SK-N-SH treated with all-trans-retinoic acid at 6 μM for 48 hours (cell line): ENCODE data around the gene RAB5B.

Experiments used
- ATAC-seq: fragments of 200-7000 bp; cut with Tn5 transposase; 3 replicates; pipeline ENCODE4 v1.9.1; 2020; ENCODE audit warnings: mild to moderate bottlenecking, moderate library complexity
- ARNTL ChIP-seq: fragments of 450-650 bp; formaldehyde crosslinking; IDR thresholded peaks from 2 replicates; pipeline ENCODE4 v1.5.0; 2020; ENCODE audit warnings: low read depth, mild to moderate bottlenecking, moderate library complexity, borderline replicate concordance
- BACH2 ChIP-seq: fragments of 250-450 bp; sonication (Bioruptor Pico); IDR thresholded peaks from 2 replicates; pipeline ENCODE4 v1.9.0; 2021; ENCODE audit warnings: mild to moderate bottlenecking, borderline replicate concordance
- CSDC2 ChIP-seq: fragments of 250-450 bp; sonication (Bioruptor Pico); IDR thresholded peaks from 2 replicates; pipeline ENCODE4 v1.5.0; 2020; ENCODE audit warnings: mild to moderate bottlenecking, moderate library complexity
- ESRRG ChIP-seq: fragments of 250-450 bp; sonication (Bioruptor Pico); IDR thresholded peaks from 2 replicates; pipeline ENCODE4 v1.6.1; 2021; ENCODE audit warnings: mild to moderate bottlenecking
- GLIS3 ChIP-seq: fragments of 250-450 bp; sonication (Bioruptor Pico); IDR thresholded peaks from 2 replicates; pipeline ENCODE4 v1.5.0; 2020; ENCODE audit warnings: mild to moderate bottlenecking, moderate library complexity
- ISL1 ChIP-seq: fragments of 250-450 bp; sonication (Bioruptor Pico); IDR thresholded peaks from 2 replicates; pipeline ENCODE4 v2.1.2; 2022; ENCODE audit warnings: mild to moderate bottlenecking, moderate library complexity
- OSR1 ChIP-seq: fragments of 250-450 bp; sonication (Bioruptor Pico); IDR thresholded peaks from 2 replicates; pipeline ENCODE4 v1.8.0; 2022; ENCODE audit warnings: moderate library complexity, mild to moderate bottlenecking, inconsistent platforms
- POU6F1 ChIP-seq: fragments of 250-450 bp; sonication (Bioruptor Pico); IDR thresholded peaks from 2 replicates; pipeline ENCODE4 v1.8.0; 2021; ENCODE audit warnings: low read depth, mild to moderate bottlenecking, moderate library complexity, borderline replicate concordance
- PPARA ChIP-seq: fragments of 250-450 bp; sonication (Bioruptor Pico); IDR thresholded peaks from 2 replicates; pipeline ENCODE4 v1.5.0; 2020; ENCODE audit warnings: mild to moderate bottlenecking, borderline replicate concordance
- RARB ChIP-seq: fragments of 250-450 bp; sonication (Bioruptor Pico); IDR thresholded peaks from 2 replicates; pipeline ENCODE4 v1.8.0; 2021; ENCODE audit warnings: mild to moderate bottlenecking, moderate library complexity
- SNAI2 ChIP-seq: fragments of 250-450 bp; sonication (Bioruptor Pico); IDR thresholded peaks from 2 replicates; pipeline ENCODE4 v1.5.0; 2020; ENCODE audit warnings: mild to moderate bottlenecking, moderate library complexity
- TCF4 ChIP-seq: fragments of 250-450 bp; sonication (Bioruptor Pico); IDR thresholded peaks from 2 replicates; pipeline ENCODE4 v1.8.0; 2021; ENCODE audit warnings: mild to moderate bottlenecking, moderate library complexity, borderline replicate concordance
- TOX ChIP-seq: fragments of 250-450 bp; sonication (Bioruptor Pico); IDR thresholded peaks from 2 replicates; pipeline ENCODE4 v1.8.0; 2021; ENCODE audit warnings: mild to moderate bottlenecking, moderate library complexity, borderline replicate concordance
- TSHZ2 ChIP-seq: fragments of 250-450 bp; sonication (Bioruptor Pico); IDR thresholded peaks from 2 replicates; pipeline ENCODE4 v1.5.0; 2020; ENCODE audit warnings: mild to moderate bottlenecking, moderate library complexity
- ZC3H10 ChIP-seq: fragments of 250-450 bp; sonication (Bioruptor Pico); IDR thresholded peaks from 2 replicates; pipeline ENCODE4 v1.5.1; 2021; ENCODE audit warnings: mild to moderate bottlenecking, moderate library complexity
- ZFP3 ChIP-seq: fragments of 250-450 bp; sonication (Bioruptor Pico); IDR thresholded peaks from 2 replicates; pipeline ENCODE4 v1.5.0; 2020; ENCODE audit warnings: mild to moderate bottlenecking, moderate library complexity
- ZNF565 ChIP-seq: fragments of 450-650 bp; formaldehyde crosslinking; conservative IDR thresholded peaks from 2 replicates; pipeline ENCODE4 v1.5.0; 2020; ENCODE audit warnings: low read depth, mild to moderate bottlenecking, moderate library complexity
- ZNF70 ChIP-seq: fragments of 450-650 bp; formaldehyde crosslinking; IDR thresholded peaks from 2 replicates; pipeline ENCODE4 v1.5.0; 2020; ENCODE audit warnings: mild to moderate bottlenecking, moderate library complexity
- ZNF8 ChIP-seq: fragments of 450-650 bp; formaldehyde crosslinking; IDR thresholded peaks from 2 replicates; pipeline ENCODE4 v1.5.0; 2020; ENCODE audit warnings: mild to moderate bottlenecking, moderate library complexity
- TF ChIP-seq, protein P1 (sequence below): fragments of 250-450 bp; sonication (Bioruptor Pico); IDR thresholded peaks from 2 replicates; pipeline ENCODE4 v1.5.1; 2020; ENCODE audit warnings: low read depth, mild to moderate bottlenecking, moderate library complexity
- TF ChIP-seq, protein P2 (sequence below): fragments of 250-450 bp; sonication (Bioruptor Pico); IDR thresholded peaks from 2 replicates; pipeline ENCODE4 v1.5.1; 2021; ENCODE audit warnings: mild to moderate bottlenecking, moderate library complexity
- TF ChIP-seq, protein P3 (sequence below): fragments of 250-450 bp; sonication (Bioruptor Pico); IDR thresholded peaks from 2 replicates; pipeline ENCODE4 v1.8.0; 2020; ENCODE audit warnings: mild to moderate bottlenecking, moderate library complexity, borderline replicate concordance

RAB5B gene

DNA sequence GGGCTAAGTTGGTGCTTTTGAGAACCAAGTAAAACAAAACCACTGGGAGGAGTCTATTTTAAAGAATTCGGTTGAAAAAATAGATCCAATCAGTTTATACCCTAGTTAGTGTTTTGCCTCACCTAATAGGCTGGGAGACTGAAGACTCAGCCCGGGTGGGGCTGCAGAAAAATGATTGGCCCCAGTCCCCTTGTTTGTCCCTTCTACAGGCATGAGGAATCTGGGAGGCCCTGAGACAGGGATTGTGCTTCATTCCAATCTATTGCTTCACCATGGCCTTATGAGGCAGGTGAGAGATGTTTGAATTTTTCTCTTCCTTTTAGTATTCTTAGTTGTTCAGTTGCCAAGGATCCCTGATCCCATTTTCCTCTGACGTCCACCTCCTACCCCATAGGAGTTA lies 1.8 kb upstream of the RAB5B start:
- TF ChIP-seq, protein P1, sequence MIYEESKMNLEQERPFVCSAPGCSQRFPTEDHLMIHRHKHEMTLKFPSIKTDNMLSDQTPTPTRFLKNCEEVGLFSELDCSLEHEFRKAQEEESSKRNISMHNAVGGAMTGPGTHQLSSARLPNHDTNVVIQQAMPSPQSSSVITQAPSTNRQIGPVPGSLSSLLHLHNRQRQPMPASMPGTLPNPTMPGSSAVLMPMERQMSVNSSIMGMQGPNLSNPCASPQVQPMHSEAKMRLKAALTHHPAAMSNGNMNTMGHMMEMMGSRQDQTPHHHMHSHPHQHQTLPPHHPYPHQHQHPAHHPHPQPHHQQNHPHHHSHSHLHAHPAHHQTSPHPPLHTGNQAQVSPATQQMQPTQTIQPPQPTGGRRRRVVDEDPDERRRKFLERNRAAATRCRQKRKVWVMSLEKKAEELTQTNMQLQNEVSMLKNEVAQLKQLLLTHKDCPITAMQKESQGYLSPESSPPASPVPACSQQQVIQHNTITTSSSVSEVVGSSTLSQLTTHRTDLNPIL (CRISPR knock-in tag), result no peak
- TF ChIP-seq ZC3H10 (CRISPR knock-in tag) (no peak), OSR1 (no peak), TOX (CRISPR knock-in tag) (no peak), ISL1 (no peak), ARNTL (no peak), CSDC2 (CRISPR knock-in tag) (no peak), ZNF70 (CRISPR knock-in tag) (no peak), ESRRG (no peak), SNAI2 (CRISPR knock-in tag) (no peak), ZNF565 (CRISPR knock-in tag) (no peak), PPARA (CRISPR knock-in tag) (no peak), GLIS3 (no peak)
- TF ChIP-seq, protein P2, sequence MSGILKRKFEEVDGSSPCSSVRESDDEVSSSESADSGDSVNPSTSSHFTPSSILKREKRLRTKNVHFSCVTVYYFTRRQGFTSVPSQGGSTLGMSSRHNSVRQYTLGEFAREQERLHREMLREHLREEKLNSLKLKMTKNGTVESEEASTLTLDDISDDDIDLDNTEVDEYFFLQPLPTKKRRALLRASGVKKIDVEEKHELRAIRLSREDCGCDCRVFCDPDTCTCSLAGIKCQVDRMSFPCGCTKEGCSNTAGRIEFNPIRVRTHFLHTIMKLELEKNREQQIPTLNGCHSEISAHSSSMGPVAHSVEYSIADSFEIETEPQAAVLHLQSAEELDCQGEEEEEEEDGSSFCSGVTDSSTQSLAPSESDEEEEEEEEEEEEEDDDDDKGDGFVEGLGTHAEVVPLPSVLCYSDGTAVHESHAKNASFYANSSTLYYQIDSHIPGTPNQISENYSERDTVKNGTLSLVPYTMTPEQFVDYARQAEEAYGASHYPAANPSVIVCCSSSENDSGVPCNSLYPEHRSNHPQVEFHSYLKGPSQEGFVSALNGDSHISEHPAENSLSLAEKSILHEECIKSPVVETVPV (CRISPR knock-in tag), result no peak
- ATAC-seq, result no peak

DNA sequence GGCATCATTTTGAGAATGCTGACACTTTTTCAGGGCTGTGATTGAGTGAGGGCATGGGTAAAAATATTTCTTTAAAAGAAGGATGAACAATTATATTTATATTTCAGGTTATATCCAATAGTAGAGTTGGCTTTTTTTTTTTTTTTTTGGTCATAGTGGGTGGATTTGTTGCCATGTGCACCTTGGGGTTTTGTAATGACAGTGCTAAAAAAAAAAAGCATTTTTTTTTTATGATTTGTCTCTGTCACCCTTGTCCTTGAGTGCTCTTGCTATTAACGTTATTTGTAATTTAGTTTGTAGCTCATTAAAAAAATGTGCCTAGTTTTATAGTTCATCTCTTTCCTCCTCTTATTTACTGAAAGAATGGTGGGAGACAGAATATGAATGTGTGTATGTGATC lies 1.4 kb upstream of the RAB5B start:
- TF ChIP-seq ZNF8 (CRISPR knock-in tag), result no peak
- no peak for TF ChIP-seq OSR1
- TF ChIP-seq TOX (CRISPR knock-in tag), result no peak
- TF ChIP-seq TSHZ2, result no peak
- no peak for TF ChIP-seq ZFP3
- no peak for TF ChIP-seq ZNF565 (CRISPR knock-in tag)
- no peak for TF ChIP-seq RARB (CRISPR knock-in tag)
- TF ChIP-seq BACH2 (CRISPR knock-in tag), result no peak
- no peak for TF ChIP-seq SNAI2 (CRISPR knock-in tag)
- no peak for TF ChIP-seq ARNTL
- no peak for TF ChIP-seq TCF4 (CRISPR knock-in tag)
- TF ChIP-seq, protein P2 (CRISPR knock-in tag), result no peak
- no peak for TF ChIP-seq POU6F1 (CRISPR knock-in tag)
- TF ChIP-seq, protein P1 (CRISPR knock-in tag), result no peak
- TF ChIP-seq, protein P3, sequence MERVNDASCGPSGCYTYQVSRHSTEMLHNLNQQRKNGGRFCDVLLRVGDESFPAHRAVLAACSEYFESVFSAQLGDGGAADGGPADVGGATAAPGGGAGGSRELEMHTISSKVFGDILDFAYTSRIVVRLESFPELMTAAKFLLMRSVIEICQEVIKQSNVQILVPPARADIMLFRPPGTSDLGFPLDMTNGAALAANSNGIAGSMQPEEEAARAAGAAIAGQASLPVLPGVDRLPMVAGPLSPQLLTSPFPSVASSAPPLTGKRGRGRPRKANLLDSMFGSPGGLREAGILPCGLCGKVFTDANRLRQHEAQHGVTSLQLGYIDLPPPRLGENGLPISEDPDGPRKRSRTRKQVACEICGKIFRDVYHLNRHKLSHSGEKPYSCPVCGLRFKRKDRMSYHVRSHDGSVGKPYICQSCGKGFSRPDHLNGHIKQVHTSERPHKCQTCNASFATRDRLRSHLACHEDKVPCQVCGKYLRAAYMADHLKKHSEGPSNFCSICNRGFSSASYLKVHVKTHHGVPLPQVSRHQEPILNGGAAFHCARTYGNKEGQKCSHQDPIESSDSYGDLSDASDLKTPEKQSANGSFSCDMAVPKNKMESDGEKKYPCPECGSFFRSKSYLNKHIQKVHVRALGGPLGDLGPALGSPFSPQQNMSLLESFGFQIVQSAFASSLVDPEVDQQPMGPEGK (CRISPR knock-in tag), result no peak
- no peak for TF ChIP-seq GLIS3
- TF ChIP-seq PPARA (CRISPR knock-in tag), result no peak
- TF ChIP-seq CSDC2 (CRISPR knock-in tag), result no peak
- TF ChIP-seq ZNF70 (CRISPR knock-in tag), result no peak
- ATAC-seq, result no peak
